WTC11 (cell line): Measurements from ENCODE around the gene DPP9. TPM values are rescaled to one million over a fixed set of nuclear protein-coding genes. Genes with fewer than 3 reads are reported as not detected.

Experiments used
- ATAC-seq: fragments of 200-7000 bp; cut with Tn5 transposase; 2 replicates; pipeline ENCODE4 v1.10.0; 2021; ENCODE audit warnings: mild to moderate bottlenecking, moderate library complexity
- CTCF ChIA-PET: fragments of 300-600 bp; sonication (Branson Sonifier 250); formaldehyde crosslinking; loops from one replicate; lab custom pipeline; 2021; ENCODE audit warnings: antibody characterized with exemption; lab: Charles Lee
- POLR2A ChIA-PET: fragments of 350-600 bp; sonication (Branson Sonifier 250); formaldehyde crosslinking; loops from one replicate; lab custom pipeline; 2021; ENCODE audit warnings: antibody characterized with exemption; lab: Charles Lee
- DNase-seq: peaks from one replicate; pipeline ENCODE4 v3.0.0; 2021; ENCODE audit warnings: low spot score
- H3K27ac Mint-ChIP-seq: 2 replicates; pipeline ENCODE4 v1.8.0; 2021; ENCODE audit warnings: mixed read lengths
- H3K27me3 Mint-ChIP-seq: 2 replicates; pipeline ENCODE4 v1.8.0; 2021; ENCODE audit warnings: low read depth, mild to moderate bottlenecking, moderate library complexity, mixed read lengths
- H3K36me3 Mint-ChIP-seq: 2 replicates; pipeline ENCODE4 v1.8.0; 2021; ENCODE audit warnings: mixed read lengths
- H3K4me1 Mint-ChIP-seq: 2 replicates; pipeline ENCODE4 v1.8.0; 2022; ENCODE audit warnings: mixed read lengths
- H3K4me3 Mint-ChIP-seq: 2 replicates; pipeline ENCODE4 v1.8.0; 2021; ENCODE audit warnings: mild to moderate bottlenecking, moderate library complexity, mixed read lengths
- H3K9me3 Mint-ChIP-seq: 2 replicates; pipeline ENCODE4 v1.8.0; 2021; ENCODE audit warnings: mixed read lengths
- AFF4 ChIP-seq: sonication (generic); formaldehyde crosslinking; IDR thresholded peaks from 2 replicates; pipeline ENCODE4 v1.8.1; 2023; ENCODE audit warnings: mild to moderate bottlenecking, missing genetic modification reagents, borderline replicate concordance
- ATF2 ChIP-seq: sonication (generic); formaldehyde crosslinking; IDR thresholded peaks from 2 replicates; pipeline ENCODE4 v1.8.1; 2022; ENCODE audit warnings: low read depth, missing genetic modification reagents, borderline replicate concordance
- ATF6 ChIP-seq: sonication (generic); formaldehyde crosslinking; IDR thresholded peaks from 2 replicates; pipeline ENCODE4 v1.8.1; 2023; ENCODE audit warnings: mild to moderate bottlenecking, missing genetic modification reagents
- E2F4 ChIP-seq: sonication (generic); formaldehyde crosslinking; IDR thresholded peaks from 2 replicates; pipeline ENCODE4 v1.8.1; 2022; ENCODE audit warnings: low read depth, mild to moderate bottlenecking, moderate library complexity, missing genetic modification reagents, borderline replicate concordance
- ERG ChIP-seq: fragments of 250-450 bp; sonication (Bioruptor Pico); IDR thresholded peaks from 2 replicates; pipeline ENCODE4 v1.8.0; 2021; ENCODE audit warnings: mild to moderate bottlenecking
- FOXJ3 ChIP-seq: sonication (generic); formaldehyde crosslinking; IDR thresholded peaks from 2 replicates; pipeline ENCODE4 v1.9.0; 2021; ENCODE audit warnings: missing genetic modification reagents, mild to moderate bottlenecking, borderline replicate concordance
- GRHL2 ChIP-seq: fragments of 250-450 bp; sonication (Bioruptor Pico); IDR thresholded peaks from 2 replicates; pipeline ENCODE4 v1.8.0; 2022; ENCODE audit warnings: mild to moderate bottlenecking, moderate library complexity; ENCODE audit not compliant: insufficient replicate concordance, severe bottlenecking
- GTF2I ChIP-seq: fragments of 250-450 bp; sonication (Bioruptor Pico); conservative IDR thresholded peaks from 2 replicates; pipeline ENCODE4 v1.4.0; 2021; ENCODE audit warnings: mild to moderate bottlenecking
- HMGXB4 ChIP-seq: sonication (generic); formaldehyde crosslinking; IDR thresholded peaks from 2 replicates; pipeline ENCODE4 v1.8.1; 2023; ENCODE audit warnings: mild to moderate bottlenecking, moderate library complexity, missing genetic modification reagents
- JUN ChIP-seq: sonication (generic); formaldehyde crosslinking; IDR thresholded peaks from 2 replicates; pipeline ENCODE4 v1.8.0; 2023; ENCODE audit warnings: mild to moderate bottlenecking, missing genetic modification reagents
- MLX ChIP-seq: sonication (generic); formaldehyde crosslinking; IDR thresholded peaks from 2 replicates; pipeline ENCODE4 v1.8.1; 2023; ENCODE audit warnings: mild to moderate bottlenecking, missing genetic modification reagents, moderate library complexity
- MYBL2 ChIP-seq: sonication (generic); formaldehyde crosslinking; IDR thresholded peaks from 2 replicates; pipeline ENCODE4 v1.8.1; 2023; ENCODE audit warnings: mild to moderate bottlenecking, moderate library complexity, missing genetic modification reagents
- NFATC4 ChIP-seq: fragments of 250-450 bp; sonication (Bioruptor Pico); IDR thresholded peaks from 2 replicates; pipeline ENCODE4 v1.9.0; 2021; ENCODE audit warnings: mild to moderate bottlenecking
- NFYB ChIP-seq: sonication (generic); formaldehyde crosslinking; conservative IDR thresholded peaks from 2 replicates; pipeline ENCODE4 v1.8.0; 2022; ENCODE audit warnings: low read depth, missing genetic modification reagents
- ZNF138 ChIP-seq: sonication (generic); formaldehyde crosslinking; conservative IDR thresholded peaks from 2 replicates; pipeline ENCODE4 v1.8.1; 2022; ENCODE audit warnings: mild to moderate bottlenecking, moderate library complexity, missing genetic modification reagents
- ZNF232 ChIP-seq: sonication (generic); formaldehyde crosslinking; IDR thresholded peaks from 2 replicates; pipeline ENCODE4 v1.8.0; 2022; ENCODE audit warnings: mild to moderate bottlenecking, missing genetic modification reagents
- total RNA-seq: library from RNA; stranded (reverse); gene quantifications from 3 replicates; pipeline ENCODE4 v1.2.3, GENCODE V29; 2021

The DPP9 gene
- total RNA-seq, 1 experiment from 2014 or later: 52.9 TPM

- no peak for DNase-seq
- CTCF ChIA-PET: no interaction called here
- H3K9me3 Mint-ChIP-seq: no peaks in the 10 kb centered on the region
- no peak for ATAC-seq
- H3K4me1 Mint-ChIP-seq: no peaks in the 10 kb centered on the region
- TF ChIP-seq ATF2 (CRISPR knock-in tag) (no peak), E2F4 (CRISPR knock-in tag) (no peak), AFF4 (CRISPR knock-in tag) (no peak), ZNF138 (CRISPR knock-in tag) (no peak)
- H3K27ac Mint-ChIP-seq: no peak overlapping the region
- no peak overlapping the region for H3K4me3 Mint-ChIP-seq
- POLR2A ChIA-PET: no interaction called here
- no peaks in the 10 kb centered on the region for H3K27me3 Mint-ChIP-seq
- H3K36me3 Mint-ChIP-seq: peaks cover 20% of the 10 kb centered on the region
Observed at GRCh38 chr19:4687396-4687795, 36.2 kb downstream of the DPP9 start.

- ChIA-PET CTCF (no interaction called here), POLR2A (no interaction called here)
- Mint-ChIP-seq H3K4me1 (no peaks in the 10 kb centered on the region), H3K27me3 (no peaks in the 10 kb centered on the region), H3K4me3 (no peak overlapping the region), H3K36me3 (peaks cover 17% of the 10 kb centered on the region), H3K9me3 (no peaks in the 10 kb centered on the region), H3K27ac (no peak overlapping the region)
- ATAC-seq: no peak
- no peak for TF ChIP-seq GTF2I
- no peak for TF ChIP-seq NFYB (CRISPR knock-in tag)
- no peak for TF ChIP-seq FOXJ3 (CRISPR knock-in tag)
- no peak for TF ChIP-seq HMGXB4 (CRISPR knock-in tag)
- no peak for TF ChIP-seq MLX (CRISPR knock-in tag)
- no peak for TF ChIP-seq GRHL2 (CRISPR knock-in tag)
- no peak for TF ChIP-seq JUN (CRISPR knock-in tag)
- no peak for TF ChIP-seq NFATC4 (CRISPR knock-in tag)
- no peak for TF ChIP-seq ATF6 (CRISPR knock-in tag)
- no peak for TF ChIP-seq MYBL2 (CRISPR knock-in tag)
- TF ChIP-seq ERG (CRISPR knock-in tag): no peak
- TF ChIP-seq ZNF232 (CRISPR knock-in tag): no peak
- DNase-seq: no peak
Observed at GRCh38 chr19:4686700-4687099, 36.9 kb downstream of the DPP9 start.
